ENCODE results near the gene UBXN6.
A peak's percentile ranks its signal among the peaks of the same experiment; 100 is the strongest.

The UBXN6 gene

GRCh38 chr19:4464815-4465581, 7.4 kb upstream of the UBXN6 start:
- DNase-seq (ENCODE audit: low read depth): no peak
- H3K4me3 ChIP-seq (ENCODE audit: low read depth, low read length): no peak overlapping the region

- peak; percentile 35 for DNase-seq (ENCODE audit: low read depth)
- peak overlapping the region; percentile 89 for H3K4me3 ChIP-seq (ENCODE audit: low read depth, low read length)
Observed at GRCh38 chr19:4456843-4457653, 546 bp downstream of the UBXN6 start.

GRCh38 chr19:4456476-4456842, 1.1 kb downstream of the UBXN6 start:
- peak overlapping the region; percentile 89 for H3K4me3 ChIP-seq (ENCODE audit: low read depth, low read length)
- DNase-seq (ENCODE audit: low read depth): peak; percentile 36

- peak overlapping the region; percentile 89 for H3K4me3 ChIP-seq (ENCODE audit: low read depth, low read length)
- peak; percentile 73 for DNase-seq (ENCODE audit: low read depth)
Observed at GRCh38 chr19:4455719-4456475, 1.7 kb downstream of the UBXN6 start.

GRCh38 chr19:4454747-4455718, 2.6 kb downstream of the UBXN6 start:
- DNase-seq (ENCODE audit: low read depth): peak; percentile 57
- H3K4me3 ChIP-seq (ENCODE audit: low read depth, low read length): peak overlapping the region; percentile 89

GRCh38 chr19:4453232-4454179, 4.1 kb downstream of the UBXN6 start:
- no peak overlapping the region for H3K4me3 ChIP-seq (ENCODE audit: low read depth, low read length)
- no peak for DNase-seq (ENCODE audit: low read depth)

- H3K4me3 ChIP-seq (ENCODE audit: low read depth, low read length): no peak overlapping the region
Observed at GRCh38 chr19:4452230-4452990, 5.2 kb downstream of the UBXN6 start.

GRCh38 chr19:4449639-4450028, 8.0 kb downstream of the UBXN6 start:
- H3K4me3 ChIP-seq (ENCODE audit: low read depth, low read length): no peak overlapping the region
- no peak for DNase-seq (ENCODE audit: low read depth)

More at GRCh38 chr19:4452230-4452990, 5.2 kb downstream of the UBXN6 start:
- DNase-seq (ENCODE audit: low read depth): no peak

GRCh38 chr19:4449022-4449638, 8.5 kb downstream of the UBXN6 start:
- no peak for DNase-seq (ENCODE audit: low read depth)
- no peak overlapping the region for H3K4me3 ChIP-seq (ENCODE audit: low read depth, low read length)

- no peak for DNase-seq (ENCODE audit: low read depth)
- H3K4me3 ChIP-seq (ENCODE audit: low read depth, low read length): no peak overlapping the region
Observed at GRCh38 chr19:4448147-4448985, 9.2 kb downstream of the UBXN6 start.

GRCh38 chr19:4447327-4448146, 10.1 kb downstream of the UBXN6 start:
- H3K4me3 ChIP-seq (ENCODE audit: low read depth, low read length): no peak overlapping the region
- DNase-seq (ENCODE audit: low read depth): no peak

- H3K4me3 ChIP-seq (ENCODE audit: low read depth, low read length): no peak overlapping the region
- DNase-seq (ENCODE audit: low read depth): no peak
Observed at GRCh38 chr19:4446704-4447200, 10.8 kb downstream of the UBXN6 start.

- DNase-seq (ENCODE audit: low read depth): no peak
- H3K4me3 ChIP-seq (ENCODE audit: low read depth, low read length): no peak overlapping the region
Observed at GRCh38 chr19:4445963-4446703, 11.5 kb downstream of the UBXN6 start.
